ENCODE measurements around the gene ASF1A. TPM values are rescaled to one million over a fixed set of nuclear protein-coding genes. Genes with fewer than 3 reads are reported as not detected.
A peak's percentile ranks its signal among the peaks of the same experiment; 100 is the strongest.

ASF1A gene
- total and polyA plus RNA-seq, 2 of the 13 experiments (the other 11 are each of a cell fraction or from before 2014, with no cell fraction given): 14.5 to 49.9 TPM

DNA sequence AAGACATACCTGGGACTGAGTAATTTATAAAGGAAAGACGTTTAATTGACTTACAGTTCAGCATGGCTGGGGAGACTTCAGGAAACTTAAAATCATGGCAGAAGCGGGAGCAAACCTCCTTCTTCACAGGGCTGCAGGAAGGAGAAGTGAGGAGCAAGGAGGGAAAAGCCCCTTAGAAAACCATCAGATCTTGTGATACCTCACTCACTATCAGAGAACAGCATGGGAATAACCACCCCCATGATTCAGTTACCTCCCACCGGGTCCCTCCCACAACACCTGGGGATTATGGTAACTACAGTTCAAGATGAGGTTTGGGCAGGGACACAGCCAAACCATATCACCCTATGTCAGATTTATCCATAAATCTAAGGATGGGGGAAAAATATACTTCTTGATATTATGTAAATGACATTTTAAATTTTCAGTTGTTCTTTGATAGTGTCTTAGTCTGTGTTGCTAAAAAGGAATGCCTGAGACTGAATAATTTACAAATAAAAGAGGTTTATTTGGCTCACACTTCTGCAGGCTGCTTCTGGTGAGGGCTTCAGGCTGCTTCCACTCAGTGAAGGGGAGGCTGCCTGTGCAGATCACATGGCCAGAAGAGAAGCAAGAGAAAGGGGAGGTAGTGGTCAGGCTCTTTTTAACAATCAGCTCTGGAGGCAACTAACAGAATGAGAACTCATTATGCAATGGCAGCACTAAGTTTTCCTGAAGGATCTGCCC, 42.2 kb downstream of the ASF1A start:
- Histone ChIP-seq H3K9ac (ENCODE audit: insufficient read depth, low read depth, low read length) (peak overlapping the region; percentile 89; the same call in 1 of the 2 replicates), H3K9me3 (ENCODE audit: low read length) (no peaks in the 10 kb centered on the region), H3K27me3 (ENCODE audit: control insufficient read depth in 1 of 2, insufficient read depth in 2 of 2, low read length in 2 of 2) (no peaks in the 10 kb centered on the region; a peak in 1 of 5 replicates), H3K4me3 (replicated peaks in 1 of 3; ENCODE audit: insufficient read depth in 1 of 3, low read depth in 2 of 3, low read length in 3 of 3) (peak overlapping the region in 2 of 3 experiments; percentile 81 to 89; a peak in 3 of 6 replicates), H4K20me1 (ENCODE audit: insufficient read depth, low read length) (no peaks in the 10 kb centered on the region; the same call in 1 of the 2 replicates), H3K4me1 (ENCODE audit: insufficient read depth, low read length) (peaks cover 31% of the 10 kb centered on the region), H3K79me2 (ENCODE audit: insufficient read depth, low read length) (peaks cover 20% of the 10 kb centered on the region), H2AFZ (ENCODE audit: low read length) (no peak overlapping the region), H3K36me3 (replicated peaks in 1 of 2; ENCODE audit: control insufficient read depth in 1 of 2, insufficient read depth in 2 of 2, low read length in 2 of 2) (peaks cover 0 to 13% of the 10 kb centered on the region in 2 experiments; a peak in 2 of 5 replicates), H3K4me2 (ENCODE audit: low read depth, low read length) (peak overlapping the region; percentile 94), H3K27ac (ENCODE audit: extremely low read length, insufficient read depth, low read length) (no peak overlapping the region)
- no peak for DNase-seq (ENCODE audit: low spot score)
- POLR2A ChIA-PET: interaction anchor here (1.0 to 2.0 kb wide), 3 partner anchors 39 to 142 kb away, joined by 3 to 10 read pairs (median 5); partner anchors contain the start of genes ASF1A and FAM184A
- BruUV-seq (replicated peaks): no TSS peak
- intact Hi-C loops (cut with micrococcal nuclease; ENCODE audit: unreplicated experiment): loop anchor here (1.0 to 10.0 kb wide), 2 partner anchors 40 to 1069 kb away; no protein-coding TSS in a partner anchor
- no peak for FAIRE-seq
- TF ChIP-seq ZNF280B (CRISPR knock-in tag; IDR thresholded peaks at IDR 0.05; ENCODE audit: borderline replicate concordance) (no peak), ZNF766 (CRISPR knock-in tag; IDR thresholded peaks at IDR 0.05; ENCODE audit: borderline replicate concordance) (peak; percentile 80; the same call in 1 of the 2 replicates)
- ATAC-seq: no peak
- WGBS (ENCODE audit: low lambda C conversion rate): 87% methylated on average over 3 of the region's 3 CpGs
- in situ Hi-C loops (cut with HindIII; ENCODE audit: extremely low pct_ligation_motif_present, low pct_unique_long_range_greater_than_20kb): no loop called here
- CTCF ChIA-PET (ENCODE audit: low intra/inter-chr PET ratio, low total read pairs): no interaction called here

- no peak for FAIRE-seq
- ATAC-seq: no peak
These were observed 45.7 kb downstream of the ASF1A start for GRCh38 chr6:118939683-118940082.

More at GRCh38 chr6:118939683-118940082, 45.7 kb downstream of the ASF1A start:
- ChIA-PET POLR2A (no interaction called here), CTCF (ENCODE audit: low intra/inter-chr PET ratio, low total read pairs) (no interaction called here)
- Histone ChIP-seq H3K79me2 (ENCODE audit: insufficient read depth, low read length) (peaks cover 10% of the 10 kb centered on the region), H2AFZ (ENCODE audit: low read length) (no peak overlapping the region), H4K20me1 (ENCODE audit: insufficient read depth, low read length) (no peaks in the 10 kb centered on the region), H3K4me3 (replicated peaks in 1 of 3; ENCODE audit: insufficient read depth in 1 of 3, low read depth in 2 of 3, low read length in 3 of 3) (no peak overlapping the region), H3K9ac (ENCODE audit: insufficient read depth, low read depth, low read length) (no peak overlapping the region), H3K4me1 (ENCODE audit: insufficient read depth, low read length) (peaks cover 15% of the 10 kb centered on the region), H3K9me3 (ENCODE audit: low read length) (peaks cover 4% of the 10 kb centered on the region), H3K27me3 (ENCODE audit: control insufficient read depth in 1 of 2, insufficient read depth in 2 of 2, low read length in 2 of 2) (no peaks in the 10 kb centered on the region; a peak in 1 of 5 replicates), H3K4me2 (ENCODE audit: low read depth, low read length) (no peak overlapping the region), H3K36me3 (replicated peaks in 1 of 2; ENCODE audit: control insufficient read depth in 1 of 2, insufficient read depth in 2 of 2, low read length in 2 of 2) (no peaks in the 10 kb centered on the region), H3K27ac (ENCODE audit: extremely low read length, insufficient read depth, low read length) (no peak overlapping the region)
- DNase-seq (ENCODE audit: low spot score): no peak
- BruUV-seq (replicated peaks): no TSS peak
- WGBS (ENCODE audit: low lambda C conversion rate): 89% methylated on average over 1 of the region's 1 CpG
- intact Hi-C loops (cut with micrococcal nuclease; ENCODE audit: unreplicated experiment) (loop anchor here (10.0 kb wide), 1 partner anchor 1065 kb away; no protein-coding TSS in a partner anchor), in situ Hi-C loops (cut with HindIII; ENCODE audit: extremely low pct_ligation_motif_present, low pct_unique_long_range_greater_than_20kb) (no loop called here)
- TF ChIP-seq KAT7 (CRISPR knock-in tag; IDR thresholded peaks at IDR 0.05; ENCODE audit: borderline replicate concordance) (no peak), RCOR2 (CRISPR knock-in tag; IDR thresholded peaks at IDR 0.05) (no peak), ZC3H4 (CRISPR knock-in tag; IDR thresholded peaks at IDR 0.05; ENCODE audit: borderline replicate concordance) (no peak), MTA3 (CRISPR knock-in tag; IDR thresholded peaks at IDR 0.05) (no peak), REPIN1 (CRISPR knock-in tag; IDR thresholded peaks at IDR 0.05; ENCODE audit: borderline replicate concordance, low read depth) (no peak), FOXA3 (CRISPR knock-in tag; IDR thresholded peaks at IDR 0.05) (no peak)
